ENCODE data around the gene FKBP5. TPM values are rescaled to one million over a fixed set of nuclear protein-coding genes. Genes with fewer than 3 reads are reported as not detected.

Gene FKBP5
- total RNA-seq, 1 experiment from 2014 or later = 33.9 TPM

GRCh38 chr6:35532126-35532525, 156.6 kb downstream of the FKBP5 start:
- Histone ChIP-seq H2BK15ac (ENCODE audit: low read depth, low read length) (no peak overlapping the region), H3K14ac (ENCODE audit: insufficient read depth, low read length) (no peak overlapping the region), H3K27me3 (ENCODE audit: insufficient read depth, low read length) (no peaks in the 10 kb centered on the region), H3K4ac (ENCODE audit: low read depth, low read length) (no peak overlapping the region), H3K18ac (ENCODE audit: insufficient read length, low read depth, low read length) (no peak overlapping the region), H2AFZ (ENCODE audit: low read length) (no peak overlapping the region), H2BK5ac (ENCODE audit: insufficient read length, low read length) (no peak overlapping the region), H3K56ac (ENCODE audit: insufficient read length, low read depth, low read length) (no peak overlapping the region), H3K27ac (ENCODE audit: insufficient read length, low read depth, low read length) (no peak overlapping the region), H2BK20ac (ENCODE audit: low read depth, low read length, poor library complexity, severe bottlenecking) (no peak overlapping the region), H4K20me1 (ENCODE audit: control insufficient read depth, insufficient read depth, insufficient read length) (no peaks in the 10 kb centered on the region), H4K91ac (ENCODE audit: insufficient read length, low read depth, low read length) (no peak overlapping the region), H3K79me2 (ENCODE audit: insufficient read depth, low read length) (no peaks in the 10 kb centered on the region), H4K8ac (replicated peaks; ENCODE audit: insufficient read length, low read depth, low read length) (no peak overlapping the region), H2AK5ac (ENCODE audit: insufficient read length, low read length) (no peak overlapping the region), H3K9me3 (ENCODE audit: control insufficient read depth, low read depth, low read length) (no peaks in the 10 kb centered on the region), H3K79me1 (ENCODE audit: insufficient read depth, low read depth, low read length, poor library complexity, severe bottlenecking) (no peaks in the 10 kb centered on the region), H3K4me2 (ENCODE audit: insufficient read depth, insufficient read length, low read length) (no peak overlapping the region), H3T11ph (ENCODE audit: low read length) (no peak overlapping the region), H3K4me1 (ENCODE audit: insufficient read depth, low read length) (no peaks in the 10 kb centered on the region; the same call in 1 of the 2 replicates), H2BK12ac (ENCODE audit: insufficient read length, low read depth, low read length) (no peak overlapping the region), H3K23me2 (ENCODE audit: insufficient read length, low read depth, low read length, poor library complexity, severe bottlenecking) (no peaks in the 10 kb centered on the region), H3K23ac (ENCODE audit: insufficient read length, low read depth, low read length) (no peak overlapping the region), H4K5ac (ENCODE audit: insufficient read length, low read depth, low read length) (no peak overlapping the region), H3K9ac (ENCODE audit: extremely low read depth, insufficient read length, low read length) (no peak overlapping the region), H2BK120ac (ENCODE audit: low read depth, low read length, poor library complexity, severe bottlenecking) (no peak overlapping the region)
- DNase-seq = no peak
- Mint-ChIP-seq H3K4me1 (peaks cover 17 to 36% of the 10 kb centered on the region in 2 experiments), H3K36me3 (ENCODE audit: insufficient read depth in 1 of 3, low read depth in 3 of 3) (no peaks in the 10 kb centered on the region), H3K4me3 (no peak overlapping the region), H3K9me3 (no peaks in the 10 kb centered on the region; a peak in 1 of 5 replicates), H3K27me3 (ENCODE audit: low read depth) (no peaks in the 10 kb centered on the region; the same call in 1 of the 2 replicates), H3K27ac (no peak overlapping the region)
- WGBS (ENCODE audit: extremely low coverage, insufficient read length, low lambda C conversion rate) = no CpG with 5 or more reads among the region's 4 CpGs
- no peak for TF ChIP-seq CTCF (conservative IDR thresholded peaks at IDR 0.05)
